ENCODE results near the gene DSEL.

DNA sequence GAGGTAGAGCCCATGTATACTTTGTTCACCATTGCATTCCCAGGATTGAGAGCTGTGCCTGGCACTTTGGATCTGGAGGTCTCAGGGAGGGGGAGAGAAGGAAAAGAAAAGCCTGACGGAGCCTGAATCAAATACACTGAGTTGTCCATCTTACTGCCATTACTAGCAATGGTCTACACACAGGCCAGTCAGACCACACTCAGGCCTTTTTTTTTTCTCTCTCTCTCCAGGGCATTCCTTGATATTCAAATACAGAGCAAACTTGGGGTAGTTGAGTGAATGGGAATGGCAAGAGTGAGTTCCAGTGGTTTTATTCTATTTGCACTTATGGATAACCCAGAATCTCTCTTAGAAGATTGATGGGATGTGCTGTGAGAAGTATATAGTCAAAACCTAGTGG is 11.8 kb downstream of the DSEL start:
- no peak for TF ChIP-seq EZH2phosphoT487 (IDR thresholded peaks at IDR 0.05; ENCODE audit: borderline replicate concordance, low read depth, low read length)
- TF ChIP-seq, protein P1, sequence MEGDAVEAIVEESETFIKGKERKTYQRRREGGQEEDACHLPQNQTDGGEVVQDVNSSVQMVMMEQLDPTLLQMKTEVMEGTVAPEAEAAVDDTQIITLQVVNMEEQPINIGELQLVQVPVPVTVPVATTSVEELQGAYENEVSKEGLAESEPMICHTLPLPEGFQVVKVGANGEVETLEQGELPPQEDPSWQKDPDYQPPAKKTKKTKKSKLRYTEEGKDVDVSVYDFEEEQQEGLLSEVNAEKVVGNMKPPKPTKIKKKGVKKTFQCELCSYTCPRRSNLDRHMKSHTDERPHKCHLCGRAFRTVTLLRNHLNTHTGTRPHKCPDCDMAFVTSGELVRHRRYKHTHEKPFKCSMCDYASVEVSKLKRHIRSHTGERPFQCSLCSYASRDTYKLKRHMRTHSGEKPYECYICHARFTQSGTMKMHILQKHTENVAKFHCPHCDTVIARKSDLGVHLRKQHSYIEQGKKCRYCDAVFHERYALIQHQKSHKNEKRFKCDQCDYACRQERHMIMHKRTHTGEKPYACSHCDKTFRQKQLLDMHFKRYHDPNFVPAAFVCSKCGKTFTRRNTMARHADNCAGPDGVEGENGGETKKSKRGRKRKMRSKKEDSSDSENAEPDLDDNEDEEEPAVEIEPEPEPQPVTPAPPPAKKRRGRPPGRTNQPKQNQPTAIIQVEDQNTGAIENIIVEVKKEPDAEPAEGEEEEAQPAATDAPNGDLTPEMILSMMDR (conservative IDR thresholded peaks at IDR 0.05; ENCODE audit: low read length): no peak
